GM23338 (cell line): ENCODE measurements around the gene PRPF39. TPM values are rescaled to one million over a fixed set of nuclear protein-coding genes. Genes with fewer than 3 reads are reported as not detected.

Source experiments
- ATAC-seq: fragments of 200-7000 bp; cut with Tn5 transposase; 3 replicates; pipeline ENCODE4 v1.9.1; 2020
- DNase-seq: peaks from one replicate; pipeline ENCODE4 v3.0.0-alpha.2; 2015; ENCODE audit warnings: low spot score
- H2AFZ ChIP-seq: fragments of 200-600 bp; sonication (generic); 2 replicates; pipeline ENCODE4 v1.8.0; 2016; ENCODE audit warnings: antibody characterized with exemption, mild to moderate bottlenecking, moderate library complexity
- H3F3A ChIP-seq: fragments of 200-600 bp; sonication (generic); replicated peaks from 2 replicates; pipeline ENCODE4 v1.8.0; 2017; ENCODE audit warnings: antibody characterized with exemption, mixed run types, low read depth
- H3K27ac ChIP-seq: fragments of 200-600 bp; sonication (generic); 2 replicates; pipeline ENCODE4 v1.6.1; 2016; ENCODE audit warnings: low read depth
- H3K27me3 ChIP-seq: fragments of 200-600 bp; sonication (generic); 2 replicates; pipeline ENCODE4 v1.8.0; 2016; ENCODE audit warnings: mild to moderate bottlenecking, mixed run types, moderate library complexity; ENCODE audit not compliant: insufficient read depth
- H3K36me3 ChIP-seq: fragments of 200-600 bp; sonication (generic); 2 replicates; pipeline ENCODE4 v1.8.0; 2016; ENCODE audit warnings: mild to moderate bottlenecking; ENCODE audit not compliant: insufficient read depth
- H3K4me1 ChIP-seq: fragments of 200-600 bp; sonication (generic); 2 replicates; pipeline ENCODE4 v1.8.0; 2016; ENCODE audit warnings: mild to moderate bottlenecking, moderate library complexity; ENCODE audit not compliant: insufficient read depth
- H3K4me2 ChIP-seq: fragments of 200-600 bp; sonication (generic); 2 replicates; pipeline ENCODE4 v1.7.1; 2017; ENCODE audit warnings: mixed run types
- H3K4me3 ChIP-seq: fragments of 200-600 bp; sonication (generic); 2 replicates; pipeline ENCODE4 v1.6.1; 2016; ENCODE audit warnings: mixed run types
- H3K79me2 ChIP-seq: fragments of 200-600 bp; sonication (generic); replicated peaks from 2 replicates; pipeline ENCODE4 v1.8.0; 2017; ENCODE audit warnings: mild to moderate bottlenecking; ENCODE audit not compliant: insufficient read depth
- H3K9me2 ChIP-seq: fragments of 200-600 bp; sonication (generic); 2 replicates; pipeline ENCODE4 v1.8.0; 2017; ENCODE audit not compliant: insufficient read depth
- H4K20me1 ChIP-seq: fragments of 200-600 bp; sonication (generic); replicated peaks from 2 replicates; pipeline ENCODE4 v1.8.0; 2017; ENCODE audit warnings: mild to moderate bottlenecking; ENCODE audit not compliant: insufficient read depth
- H3K27ac Mint-ChIP-seq: 2 replicates; pipeline ENCODE4 v1.8.0; 2020; ENCODE audit warnings: inconsistent platforms, mild to moderate bottlenecking, moderate library complexity, mixed read lengths
- H3K27me3 Mint-ChIP-seq: 3 replicates; pipeline ENCODE4 v1.8.0; 2022; ENCODE audit warnings: low read depth, mild to moderate bottlenecking, moderate library complexity, mixed read lengths, inconsistent platforms; ENCODE audit not compliant: insufficient read depth, poor library complexity
- H3K36me3 Mint-ChIP-seq: 3 replicates; pipeline ENCODE4 v1.8.0; 2021; ENCODE audit warnings: low read depth, mild to moderate bottlenecking, inconsistent platforms, moderate library complexity, mixed read lengths
- H3K4me1 Mint-ChIP-seq: 3 replicates; pipeline ENCODE4 v1.8.0; 2020; ENCODE audit warnings: mild to moderate bottlenecking, inconsistent platforms, mixed read lengths
- H3K4me3 Mint-ChIP-seq: 3 replicates; pipeline ENCODE4 v1.8.0; 2021; ENCODE audit warnings: moderate library complexity, mild to moderate bottlenecking, inconsistent platforms, mixed read lengths
- H3K9me3 Mint-ChIP-seq: 3 replicates; pipeline ENCODE4 v1.8.0; 2020; ENCODE audit warnings: moderate library complexity, mild to moderate bottlenecking, inconsistent platforms, mixed read lengths
- CREB1 ChIP-seq: fragments of 250-450 bp; sonication (Bioruptor Pico); IDR thresholded peaks from 2 replicates; pipeline ENCODE4 v1.5.0; 2020; ENCODE audit warnings: low read depth, mild to moderate bottlenecking, moderate library complexity
- EZH2 ChIP-seq: fragments of 200-600 bp; sonication (generic); IDR thresholded peaks from one replicate; pipeline ENCODE4 v1.8.0; 2017; ENCODE audit warnings: antibody characterized with exemption, mild to moderate bottlenecking, low read depth; ENCODE audit not compliant: unreplicated experiment
- EZH2phosphoT487 ChIP-seq: fragments of 200-600 bp; sonication (generic); IDR thresholded peaks from one replicate; pipeline ENCODE4 v1.8.1; 2018; ENCODE audit warnings: antibody characterized with exemption; ENCODE audit not compliant: unreplicated experiment
- JUNB ChIP-seq: IDR thresholded peaks from one replicate; pipeline ENCODE4 v1.6.1; 2016; ENCODE audit warnings: antibody characterized with exemption; ENCODE audit not compliant: unreplicated experiment
- NANOG ChIP-seq: IDR thresholded peaks from 2 replicates; pipeline ENCODE4 v1.6.1; 2016; ENCODE audit warnings: antibody characterized with exemption, borderline replicate concordance
- POLR2AphosphoS5 ChIP-seq: IDR thresholded peaks from 2 replicates; pipeline ENCODE4 v1.6.1; 2016; ENCODE audit warnings: antibody characterized with exemption, low read depth
- REST ChIP-seq: IDR thresholded peaks from one replicate; pipeline ENCODE4 v1.6.1; 2018; ENCODE audit warnings: antibody characterized with exemption; ENCODE audit not compliant: unreplicated experiment
- STAT1 ChIP-seq: IDR thresholded peaks from one replicate; pipeline ENCODE4 v1.6.1; 2016; ENCODE audit warnings: antibody characterized with exemption; ENCODE audit not compliant: unreplicated experiment
- ZNF114 ChIP-seq: fragments of 250-450 bp; sonication (Bioruptor Pico); IDR thresholded peaks from 2 replicates; pipeline ENCODE4 v1.5.0; 2020; ENCODE audit warnings: mild to moderate bottlenecking, moderate library complexity
- ZNF331 ChIP-seq: fragments of 250-450 bp; sonication (Bioruptor Pico); IDR thresholded peaks from 2 replicates; pipeline ENCODE4 v1.5.0; 2020; ENCODE audit warnings: low read depth, mild to moderate bottlenecking, moderate library complexity
- ZNF462 ChIP-seq: fragments of 250-450 bp; sonication (Bioruptor Pico); IDR thresholded peaks from 2 replicates; pipeline ENCODE4 v1.5.0; 2020; ENCODE audit warnings: mild to moderate bottlenecking, moderate library complexity
- polyA plus RNA-seq: library from polyadenylated mRNA; unstranded; fragments of >200 nt; fragmentation: Nextera tagmentation; extraction: Ambion mirVana; gene quantifications from 2 replicates; pipeline ENCODE4 v1.2.1, GENCODE V29; 2016
- total RNA-seq: library from RNA; depleted of rRNA; stranded (reverse); fragments of >200 nt; shearing (Covaris generic); gene quantifications from 2 replicates; pipeline ENCODE4 v1.2.3, GENCODE V29; 2014
- TF ChIP-seq, protein P1 (sequence below), 2 experiments: fragments of 200-600 bp in 1 of 2; sonication (generic) in 1 of 2; conservative IDR thresholded peaks; 2 replicates each; pipeline versions ENCODE4 v1.5.1 to v1.6.1; 2016 to 2017; ENCODE audit warnings: antibody characterized with exemption in 2 of 2, low read depth in 2 of 2, mild to moderate bottlenecking in 2 of 2, moderate library complexity in 1 of 2
- TF ChIP-seq, protein P2 (sequence below): IDR thresholded peaks from 2 replicates; pipeline ENCODE4 v1.6.1; 2016; ENCODE audit warnings: antibody characterized with exemption

Gene PRPF39
- total and polyA plus RNA-seq, 2 experiments from 2014 or later, result 30.7 to 56.9 TPM

DNA sequence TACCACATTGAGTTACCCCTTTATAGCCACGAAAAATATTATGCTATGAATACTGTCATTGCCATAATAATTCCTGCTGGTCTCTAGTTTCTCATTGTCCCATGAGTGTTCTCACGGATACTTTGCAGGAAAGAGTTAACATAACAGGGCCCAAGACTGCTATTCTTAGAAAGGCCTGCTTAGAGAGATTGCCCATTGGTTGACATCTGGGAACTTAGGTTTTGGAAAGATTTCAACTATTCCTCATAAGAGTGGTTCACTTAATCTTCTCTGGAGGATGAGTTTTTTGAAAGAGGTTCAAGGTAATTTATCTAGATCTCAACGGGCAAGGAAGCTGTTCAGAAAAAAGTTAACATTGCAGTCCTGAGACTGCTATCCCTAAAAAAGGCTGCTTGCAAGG lies 18.4 kb upstream of the PRPF39 start:
- H3K9me3 Mint-ChIP-seq, result peaks cover 3% of the 10 kb centered on the region; the same call in 1 of the 3 replicates
- ATAC-seq (no peak), DNase-seq (no peak)
- no peak overlapping the region for H3K4me3 Mint-ChIP-seq
- Histone ChIP-seq H3K27ac (peak overlapping the region; percentile 20), H3K4me2 (no peak overlapping the region), H2AFZ (no peak overlapping the region), H3K27me3 (no peaks in the 10 kb centered on the region), H4K20me1 (no peaks in the 10 kb centered on the region; the same call in 1 of the 2 replicates), H3K9me2 (no peaks in the 10 kb centered on the region), H3K79me2 (no peaks in the 10 kb centered on the region), H3F3A (no peaks in the 10 kb centered on the region), H3K36me3 (no peaks in the 10 kb centered on the region), H3K4me1 (no peaks in the 10 kb centered on the region; the same call in 1 of the 2 replicates), H3K4me3 (no peak overlapping the region)
- no peaks in the 10 kb centered on the region for H3K4me1 Mint-ChIP-seq
- H3K27me3 Mint-ChIP-seq, result peaks cover 2% of the 10 kb centered on the region
- peaks cover 5% of the 10 kb centered on the region; the same call in 1 of the 3 replicates for H3K36me3 Mint-ChIP-seq
- no peak for TF ChIP-seq NANOG
- no peak for TF ChIP-seq EZH2phosphoT487
- TF ChIP-seq, protein P1, sequence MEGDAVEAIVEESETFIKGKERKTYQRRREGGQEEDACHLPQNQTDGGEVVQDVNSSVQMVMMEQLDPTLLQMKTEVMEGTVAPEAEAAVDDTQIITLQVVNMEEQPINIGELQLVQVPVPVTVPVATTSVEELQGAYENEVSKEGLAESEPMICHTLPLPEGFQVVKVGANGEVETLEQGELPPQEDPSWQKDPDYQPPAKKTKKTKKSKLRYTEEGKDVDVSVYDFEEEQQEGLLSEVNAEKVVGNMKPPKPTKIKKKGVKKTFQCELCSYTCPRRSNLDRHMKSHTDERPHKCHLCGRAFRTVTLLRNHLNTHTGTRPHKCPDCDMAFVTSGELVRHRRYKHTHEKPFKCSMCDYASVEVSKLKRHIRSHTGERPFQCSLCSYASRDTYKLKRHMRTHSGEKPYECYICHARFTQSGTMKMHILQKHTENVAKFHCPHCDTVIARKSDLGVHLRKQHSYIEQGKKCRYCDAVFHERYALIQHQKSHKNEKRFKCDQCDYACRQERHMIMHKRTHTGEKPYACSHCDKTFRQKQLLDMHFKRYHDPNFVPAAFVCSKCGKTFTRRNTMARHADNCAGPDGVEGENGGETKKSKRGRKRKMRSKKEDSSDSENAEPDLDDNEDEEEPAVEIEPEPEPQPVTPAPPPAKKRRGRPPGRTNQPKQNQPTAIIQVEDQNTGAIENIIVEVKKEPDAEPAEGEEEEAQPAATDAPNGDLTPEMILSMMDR (conservative IDR thresholded peaks at IDR 0.05; ENCODE audit: low read depth in 2 of 2), result no peak
- no peak for TF ChIP-seq CREB1 (CRISPR knock-in tag)
- TF ChIP-seq STAT1, result no peak
- TF ChIP-seq POLR2AphosphoS5, result no peak
- no peak for TF ChIP-seq ZNF462 (CRISPR knock-in tag)
- TF ChIP-seq, protein P2, sequence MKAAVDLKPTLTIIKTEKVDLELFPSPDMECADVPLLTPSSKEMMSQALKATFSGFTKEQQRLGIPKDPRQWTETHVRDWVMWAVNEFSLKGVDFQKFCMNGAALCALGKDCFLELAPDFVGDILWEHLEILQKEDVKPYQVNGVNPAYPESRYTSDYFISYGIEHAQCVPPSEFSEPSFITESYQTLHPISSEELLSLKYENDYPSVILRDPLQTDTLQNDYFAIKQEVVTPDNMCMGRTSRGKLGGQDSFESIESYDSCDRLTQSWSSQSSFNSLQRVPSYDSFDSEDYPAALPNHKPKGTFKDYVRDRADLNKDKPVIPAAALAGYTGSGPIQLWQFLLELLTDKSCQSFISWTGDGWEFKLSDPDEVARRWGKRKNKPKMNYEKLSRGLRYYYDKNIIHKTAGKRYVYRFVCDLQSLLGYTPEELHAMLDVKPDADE, result no peak
- no peak for TF ChIP-seq JUNB
- no peak for TF ChIP-seq ZNF331
- TF ChIP-seq ZNF114 (CRISPR knock-in tag), result no peak
- TF ChIP-seq EZH2, result no peak
- no peak for TF ChIP-seq REST
- no peak overlapping the region for H3K27ac Mint-ChIP-seq
